ENCODE measurements around the gene SLC19A2. TPM values are rescaled to one million over a fixed set of nuclear protein-coding genes. Genes with fewer than 3 reads are reported as not detected.

The SLC19A2 gene
- polyA plus RNA-seq, 2 of the 4 experiments (the other 2 are of a cell fraction) = 5.2 to 13.3 TPM

GRCh38 chr1:169495916-169496315 lies 10.2 kb upstream of the SLC19A2 start:
- TF ChIP-seq RFX5 (IDR thresholded peaks at IDR 0.05) (no peak), USF2 (IDR thresholded peaks at IDR 0.05) (no peak)
- FAIRE-seq (no peak), DNase-seq (ENCODE audit: low read depth in 1 of 2, low spot score in 1 of 2) (no peak), ATAC-seq (no peak)
- 42% methylated on average over 2 of the region's 2 CpGs for WGBS (ENCODE audit: missing lambda C conversion rate)
- Histone ChIP-seq H3K4me1 (no peaks in the 10 kb centered on the region), H3K4me3 (no peak overlapping the region), H3K27ac (no peak overlapping the region), H3K4me2 (no peak overlapping the region), H3K9me3 (no peaks in the 10 kb centered on the region)
- ChIA-PET POLR2A (no interaction called here), CTCF (interaction anchor here (2.3 kb wide), 1 partner anchor 12 kb away, joined by 6 read pairs; no protein-coding TSS in a partner anchor)

GRCh38 chr1:169495046-169495775 lies 9.5 kb upstream of the SLC19A2 start:
- ATAC-seq (0 out of 6 replicates have a peak, but pooled peaks of 1 of the 2 experiments have one; percentile 30), FAIRE-seq (no peak), DNase-seq (ENCODE audit: low read depth in 1 of 2, low spot score in 1 of 2) (no peak)
- Histone ChIP-seq H3K4me2 (no peak overlapping the region), H3K27ac (no peak overlapping the region), H3K4me3 (no peak overlapping the region), H3K9me3 (no peaks in the 10 kb centered on the region), H3K4me1 (no peaks in the 10 kb centered on the region)
- TF ChIP-seq TFCP2L1 (CRISPR knock-in tag; IDR thresholded peaks at IDR 0.05) (no peak), NR3C1 (IDR thresholded peaks at IDR 0.05) (no peak), FOSL2 (IDR thresholded peaks at IDR 0.05) (no peak), FOSL2 (CRISPR knock-in tag; IDR thresholded peaks at IDR 0.05) (peak; percentile 40), ZFP36 (IDR thresholded peaks at IDR 0.05; ENCODE audit: borderline replicate concordance, partially characterized antibody) (no peak)
- CTCF ChIA-PET = interaction anchor here (2.3 kb wide), 1 partner anchor 12 kb away, joined by 6 read pairs; no protein-coding TSS in a partner anchor
- POLR2A ChIA-PET = interaction anchor here (0.9 kb wide), 1 partner anchor 9 kb away, joined by 3 read pairs; the partner anchor contains the start of gene SLC19A2

GRCh38 chr1:169494343-169494742 lies 8.6 kb upstream of the SLC19A2 start:
- POLR2A ChIA-PET = interaction anchor here (0.9 kb wide), 1 partner anchor 9 kb away, joined by 3 read pairs; the partner anchor contains the start of gene SLC19A2
- FAIRE-seq (no peak), ATAC-seq (no peak), DNase-seq (ENCODE audit: low read depth in 1 of 2, low spot score in 1 of 2) (no peak)
- TF ChIP-seq NFE2L2 (conservative IDR thresholded peaks at IDR 0.05; ENCODE audit: low read length) (no peak), ATOH8 (CRISPR knock-in tag; IDR thresholded peaks at IDR 0.05; ENCODE audit: low read depth) (no peak), CHD4 (IDR thresholded peaks at IDR 0.05; ENCODE audit: borderline replicate concordance) (no peak), PHF8 (IDR thresholded peaks at IDR 0.05; ENCODE audit: borderline replicate concordance, low read depth) (no peak), ZSCAN20 (CRISPR knock-in tag; IDR thresholded peaks at IDR 0.05) (no peak), HOXA7 (CRISPR knock-in tag; IDR thresholded peaks at IDR 0.05) (no peak), CEBPB (IDR thresholded peaks at IDR 0.05) (no peak), FOSB (CRISPR knock-in tag; IDR thresholded peaks at IDR 0.05) (no peak), RCOR1 (IDR thresholded peaks at IDR 0.05; ENCODE audit: low read depth, low read length) (no peak), TP53 (CRISPR knock-in tag; IDR thresholded peaks at IDR 0.05) (no peak), HMGXB4 (CRISPR knock-in tag; IDR thresholded peaks at IDR 0.05; ENCODE audit: borderline replicate concordance) (no peak), MAZ (IDR thresholded peaks at IDR 0.05; ENCODE audit: borderline replicate concordance, low read depth, low read length) (no peak), MAFK (IDR thresholded peaks at IDR 0.05; ENCODE audit: partially characterized antibody) (no peak), NR3C1 (IDR thresholded peaks at IDR 0.05) (no peak), EP300 (IDR thresholded peaks at IDR 0.05) (no peak), RARB (CRISPR knock-in tag; IDR thresholded peaks at IDR 0.05) (no peak), FOSL2 (IDR thresholded peaks at IDR 0.05) (no peak), FOSL2 (CRISPR knock-in tag; IDR thresholded peaks at IDR 0.05) (no peak), CBX2 (IDR thresholded peaks at IDR 0.05; ENCODE audit: borderline replicate concordance, low read depth) (no peak)
- WGBS (ENCODE audit: missing lambda C conversion rate) = 97% methylated on average over 3 of the region's 3 CpGs
- no peak overlapping the region for H3K27ac ChIP-seq
- CTCF ChIA-PET = no interaction called here
- no peak overlapping the region for H3K4me2 ChIP-seq
- H3K9me3 ChIP-seq = no peaks in the 10 kb centered on the region
- no peaks in the 10 kb centered on the region for H3K4me1 ChIP-seq
- H3K4me3 ChIP-seq = no peak overlapping the region

Measured in A549 (cell line).